WTC11 (cell line): ENCODE measurements around the gene DPYSL4.

Experiments
- CREB1 ChIP-seq: sonication (generic); formaldehyde crosslinking; IDR thresholded peaks from 2 replicates; pipeline ENCODE4 v1.8.0; 2023; ENCODE audit warnings: mild to moderate bottlenecking, missing genetic modification reagents
- CTCF ChIP-seq: fragments of 200-600 bp; IDR thresholded peaks from 2 replicates; pipeline ENCODE4 v1.8.0; 2022; ENCODE audit warnings: antibody characterized with exemption
- HMGXB4 ChIP-seq: sonication (generic); formaldehyde crosslinking; IDR thresholded peaks from 2 replicates; pipeline ENCODE4 v1.8.1; 2023; ENCODE audit warnings: mild to moderate bottlenecking, moderate library complexity, missing genetic modification reagents
- JAZF1 ChIP-seq: fragments of 250-450 bp; sonication (Bioruptor Pico); IDR thresholded peaks from 2 replicates; pipeline ENCODE4 v1.9.0; 2021; ENCODE audit warnings: moderate library complexity, mild to moderate bottlenecking, inconsistent platforms
- JUN ChIP-seq: sonication (generic); formaldehyde crosslinking; IDR thresholded peaks from 2 replicates; pipeline ENCODE4 v1.8.0; 2023; ENCODE audit warnings: mild to moderate bottlenecking, missing genetic modification reagents
- PRDM15 ChIP-seq: sonication (generic); formaldehyde crosslinking; IDR thresholded peaks from 2 replicates; pipeline ENCODE4 v1.8.0; 2022; ENCODE audit warnings: missing genetic modification reagents
- USF2 ChIP-seq: sonication (generic); formaldehyde crosslinking; IDR thresholded peaks from 2 replicates; pipeline ENCODE4 v1.8.1; 2023; ENCODE audit warnings: mild to moderate bottlenecking, missing genetic modification reagents, moderate library complexity
- ZMAT4 ChIP-seq: fragments of 250-450 bp; sonication (Bioruptor Pico); IDR thresholded peaks from 2 replicates; pipeline ENCODE4 v1.9.0; 2021; ENCODE audit warnings: mild to moderate bottlenecking
- ZNF317 ChIP-seq: sonication (generic); formaldehyde crosslinking; IDR thresholded peaks from 2 replicates; pipeline ENCODE4 v1.8.1; 2023; ENCODE audit warnings: low read depth, mild to moderate bottlenecking, moderate library complexity, missing genetic modification reagents, borderline replicate concordance
- ZNF396 ChIP-seq: fragments of 250-450 bp; sonication (Bioruptor Pico); IDR thresholded peaks from 2 replicates; pipeline ENCODE4 v1.8.0; 2021; ENCODE audit warnings: mild to moderate bottlenecking, moderate library complexity, borderline replicate concordance
- ZNF425 ChIP-seq: fragments of 250-450 bp; sonication (Bioruptor Pico); conservative IDR thresholded peaks from 2 replicates; pipeline ENCODE4 v1.9.0; 2021; ENCODE audit warnings: mild to moderate bottlenecking

GRCh38 chr10:132213917-132214316 is 27.2 kb downstream of the DPYSL4 start:
- TF ChIP-seq CTCF = no peak
- no peak for TF ChIP-seq USF2 (CRISPR knock-in tag)
- TF ChIP-seq JUN (CRISPR knock-in tag) = no peak
- TF ChIP-seq ZNF396 (CRISPR knock-in tag) = no peak
- TF ChIP-seq CREB1 (CRISPR knock-in tag) = no peak
- no peak for TF ChIP-seq HMGXB4 (CRISPR knock-in tag)
- no peak for TF ChIP-seq ZMAT4 (CRISPR knock-in tag)
- no peak for TF ChIP-seq ZNF425 (CRISPR knock-in tag)
- TF ChIP-seq JAZF1 (CRISPR knock-in tag) = no peak
- no peak for TF ChIP-seq PRDM15 (CRISPR knock-in tag)
- no peak for TF ChIP-seq ZNF317 (CRISPR knock-in tag)
